K562 (cell line): Measurements from ENCODE around the gene RCC1.

Experiments used
- CTCF ChIP-seq, 3 experiments: IDR thresholded peaks in 2 of 3; conservative IDR thresholded peaks in 1 of 3; 2 replicates each; pipeline ENCODE4 v1.5.1; 2011 to 2012; ENCODE audit warnings: low read length in 3 of 3, mild to moderate bottlenecking in 3 of 3, control low read depth in 2 of 3, improper control_type of control experiment in 1 of 3, inconsistent platforms in 1 of 3, low read depth in 1 of 3, mixed read lengths in 1 of 3, moderate library complexity in 1 of 3; ENCODE audit not compliant: insufficient read depth in 2 of 3
- FOXJ2 ChIP-seq: fragments of 200-800 bp; sonication (Bioruptor generic); IDR thresholded peaks from 2 replicates; pipeline ENCODE4 v1.6.1; 2016; ENCODE audit warnings: missing genetic modification characterization, missing compliant biosample characterization
- GATA2 ChIP-seq: sonication (generic); formaldehyde crosslinking; IDR thresholded peaks from 2 replicates; pipeline ENCODE4 v1.4.0; 2020; ENCODE audit warnings: mild to moderate bottlenecking, missing genetic modification reagents
- L3MBTL2 ChIP-seq: fragments of 450-650 bp; IDR thresholded peaks from 2 replicates; pipeline ENCODE4 v1.6.1; 2016; ENCODE audit warnings: mild to moderate bottlenecking, moderate library complexity
- MAZ ChIP-seq, 2 experiments: fragments of 450-650 bp in 1 of 2; sonication (generic) in 1 of 2; formaldehyde crosslinking; IDR thresholded peaks in 1 of 2; conservative IDR thresholded peaks in 1 of 2; 2 replicates each; pipeline versions ENCODE4 v1.4.0 to v1.5.0; 2020; ENCODE audit warnings: mild to moderate bottlenecking in 1 of 2, missing genetic modification reagents in 1 of 2
- RAD51 ChIP-seq: fragments of 450-650 bp; IDR thresholded peaks from 2 replicates; pipeline ENCODE4 v1.7.1; 2016; ENCODE audit warnings: low read depth, mild to moderate bottlenecking, borderline replicate concordance
- SIX5 ChIP-seq, 2 experiments: IDR thresholded peaks; 2 replicates each; pipeline ENCODE4 v1.6.1; 2011; ENCODE audit warnings: low read length in 2 of 2, borderline replicate concordance in 1 of 2, low read depth in 1 of 2, mild to moderate bottlenecking in 1 of 2, moderate library complexity in 1 of 2; ENCODE audit not compliant: insufficient read depth in 1 of 2
- ZFX ChIP-seq: sonication (generic); formaldehyde crosslinking; IDR thresholded peaks from 2 replicates; pipeline ENCODE4 v1.8.0; 2022; ENCODE audit warnings: mild to moderate bottlenecking, missing genetic modification reagents, moderate library complexity
- ZNF217 ChIP-seq: sonication (generic); formaldehyde crosslinking; IDR thresholded peaks from 2 replicates; pipeline ENCODE4 v1.8.0; 2022; ENCODE audit warnings: mild to moderate bottlenecking, missing genetic modification reagents
- TF ChIP-seq, protein P1 (sequence below): sonication (generic); formaldehyde crosslinking; IDR thresholded peaks from 2 replicates; pipeline ENCODE4 v1.8.0; 2023; ENCODE audit warnings: mild to moderate bottlenecking, missing genetic modification reagents
- TF ChIP-seq, protein P2 (sequence below): fragments of 450-650 bp; conservative IDR thresholded peaks from 2 replicates; pipeline ENCODE4 v1.6.1; 2016; ENCODE audit warnings: missing genetic modification characterization, low read depth, mild to moderate bottlenecking, missing compliant biosample characterization, moderate library complexity
- TF ChIP-seq, protein P3 (sequence below), 2 experiments: fragments of 450-650 bp; formaldehyde crosslinking in 1 of 2; IDR thresholded peaks; 2 replicates each; pipeline versions ENCODE4 v1.4.0 to v1.6.1; 2014 to 2020; ENCODE audit warnings: mild to moderate bottlenecking in 2 of 2, borderline replicate concordance in 1 of 2, low read depth in 1 of 2

DNA sequence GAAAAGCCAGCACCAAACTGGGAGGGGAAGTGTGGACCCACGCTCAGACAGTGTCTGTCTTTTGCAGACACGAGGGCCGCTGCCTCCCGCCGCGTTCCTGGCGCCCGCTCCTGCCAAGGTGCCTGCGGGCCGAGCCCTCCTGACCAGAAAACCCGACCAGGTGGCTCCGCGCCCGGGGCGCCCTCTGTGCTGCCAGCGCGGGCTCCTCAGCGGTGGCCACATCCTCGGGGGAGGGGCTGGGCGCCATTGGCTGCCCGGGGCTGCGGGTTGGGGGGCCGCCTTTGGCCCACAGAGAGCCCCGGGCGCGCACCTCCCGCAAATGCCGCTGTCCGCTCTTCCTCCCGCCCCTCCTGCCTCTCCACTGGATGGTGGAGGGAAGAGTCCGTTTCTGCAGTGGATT, 24.6 kb downstream of the RCC1 start:
- TF ChIP-seq, protein P1, sequence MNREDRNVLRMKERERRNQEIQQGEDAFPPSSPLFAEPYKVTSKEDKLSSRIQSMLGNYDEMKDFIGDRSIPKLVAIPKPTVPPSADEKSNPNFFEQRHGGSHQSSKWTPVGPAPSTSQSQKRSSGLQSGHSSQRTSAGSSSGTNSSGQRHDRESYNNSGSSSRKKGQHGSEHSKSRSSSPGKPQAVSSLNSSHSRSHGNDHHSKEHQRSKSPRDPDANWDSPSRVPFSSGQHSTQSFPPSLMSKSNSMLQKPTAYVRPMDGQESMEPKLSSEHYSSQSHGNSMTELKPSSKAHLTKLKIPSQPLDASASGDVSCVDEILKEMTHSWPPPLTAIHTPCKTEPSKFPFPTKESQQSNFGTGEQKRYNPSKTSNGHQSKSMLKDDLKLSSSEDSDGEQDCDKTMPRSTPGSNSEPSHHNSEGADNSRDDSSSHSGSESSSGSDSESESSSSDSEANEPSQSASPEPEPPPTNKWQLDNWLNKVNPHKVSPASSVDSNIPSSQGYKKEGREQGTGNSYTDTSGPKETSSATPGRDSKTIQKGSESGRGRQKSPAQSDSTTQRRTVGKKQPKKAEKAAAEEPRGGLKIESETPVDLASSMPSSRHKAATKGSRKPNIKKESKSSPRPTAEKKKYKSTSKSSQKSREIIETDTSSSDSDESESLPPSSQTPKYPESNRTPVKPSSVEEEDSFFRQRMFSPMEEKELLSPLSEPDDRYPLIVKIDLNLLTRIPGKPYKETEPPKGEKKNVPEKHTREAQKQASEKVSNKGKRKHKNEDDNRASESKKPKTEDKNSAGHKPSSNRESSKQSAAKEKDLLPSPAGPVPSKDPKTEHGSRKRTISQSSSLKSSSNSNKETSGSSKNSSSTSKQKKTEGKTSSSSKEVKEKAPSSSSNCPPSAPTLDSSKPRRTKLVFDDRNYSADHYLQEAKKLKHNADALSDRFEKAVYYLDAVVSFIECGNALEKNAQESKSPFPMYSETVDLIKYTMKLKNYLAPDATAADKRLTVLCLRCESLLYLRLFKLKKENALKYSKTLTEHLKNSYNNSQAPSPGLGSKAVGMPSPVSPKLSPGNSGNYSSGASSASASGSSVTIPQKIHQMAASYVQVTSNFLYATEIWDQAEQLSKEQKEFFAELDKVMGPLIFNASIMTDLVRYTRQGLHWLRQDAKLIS: no peak
- TF ChIP-seq FOXJ2 (tag): no peak
- TF ChIP-seq CTCF (IDR thresholded peaks at IDR 0.05 in 2 of 3, conservative IDR thresholded peaks at IDR 0.05 in 1 of 3; ENCODE audit: insufficient read depth in 2 of 3, low read depth in 1 of 3, low read length in 3 of 3): no peak
- TF ChIP-seq ZFX (CRISPR knock-in tag): no peak
- no peak for TF ChIP-seq ZNF217 (CRISPR knock-in tag)
- no peak for TF ChIP-seq SIX5 (IDR thresholded peaks at IDR 0.05; ENCODE audit: borderline replicate concordance in 1 of 2, insufficient read depth in 1 of 2, low read depth in 1 of 2, low read length in 2 of 2)
- TF ChIP-seq GATA2 (CRISPR knock-in tag): no peak
- TF ChIP-seq, protein P2, sequence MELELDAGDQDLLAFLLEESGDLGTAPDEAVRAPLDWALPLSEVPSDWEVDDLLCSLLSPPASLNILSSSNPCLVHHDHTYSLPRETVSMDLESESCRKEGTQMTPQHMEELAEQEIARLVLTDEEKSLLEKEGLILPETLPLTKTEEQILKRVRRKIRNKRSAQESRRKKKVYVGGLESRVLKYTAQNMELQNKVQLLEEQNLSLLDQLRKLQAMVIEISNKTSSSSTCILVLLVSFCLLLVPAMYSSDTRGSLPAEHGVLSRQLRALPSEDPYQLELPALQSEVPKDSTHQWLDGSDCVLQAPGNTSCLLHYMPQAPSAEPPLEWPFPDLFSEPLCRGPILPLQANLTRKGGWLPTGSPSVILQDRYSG (tag): no peak
- TF ChIP-seq MAZ (CRISPR knock-in tag; conservative IDR thresholded peaks at IDR 0.05 in 1 of 2, IDR thresholded peaks at IDR 0.05 in 1 of 2): no peak
- no peak for TF ChIP-seq RAD51
- TF ChIP-seq, protein P3, sequence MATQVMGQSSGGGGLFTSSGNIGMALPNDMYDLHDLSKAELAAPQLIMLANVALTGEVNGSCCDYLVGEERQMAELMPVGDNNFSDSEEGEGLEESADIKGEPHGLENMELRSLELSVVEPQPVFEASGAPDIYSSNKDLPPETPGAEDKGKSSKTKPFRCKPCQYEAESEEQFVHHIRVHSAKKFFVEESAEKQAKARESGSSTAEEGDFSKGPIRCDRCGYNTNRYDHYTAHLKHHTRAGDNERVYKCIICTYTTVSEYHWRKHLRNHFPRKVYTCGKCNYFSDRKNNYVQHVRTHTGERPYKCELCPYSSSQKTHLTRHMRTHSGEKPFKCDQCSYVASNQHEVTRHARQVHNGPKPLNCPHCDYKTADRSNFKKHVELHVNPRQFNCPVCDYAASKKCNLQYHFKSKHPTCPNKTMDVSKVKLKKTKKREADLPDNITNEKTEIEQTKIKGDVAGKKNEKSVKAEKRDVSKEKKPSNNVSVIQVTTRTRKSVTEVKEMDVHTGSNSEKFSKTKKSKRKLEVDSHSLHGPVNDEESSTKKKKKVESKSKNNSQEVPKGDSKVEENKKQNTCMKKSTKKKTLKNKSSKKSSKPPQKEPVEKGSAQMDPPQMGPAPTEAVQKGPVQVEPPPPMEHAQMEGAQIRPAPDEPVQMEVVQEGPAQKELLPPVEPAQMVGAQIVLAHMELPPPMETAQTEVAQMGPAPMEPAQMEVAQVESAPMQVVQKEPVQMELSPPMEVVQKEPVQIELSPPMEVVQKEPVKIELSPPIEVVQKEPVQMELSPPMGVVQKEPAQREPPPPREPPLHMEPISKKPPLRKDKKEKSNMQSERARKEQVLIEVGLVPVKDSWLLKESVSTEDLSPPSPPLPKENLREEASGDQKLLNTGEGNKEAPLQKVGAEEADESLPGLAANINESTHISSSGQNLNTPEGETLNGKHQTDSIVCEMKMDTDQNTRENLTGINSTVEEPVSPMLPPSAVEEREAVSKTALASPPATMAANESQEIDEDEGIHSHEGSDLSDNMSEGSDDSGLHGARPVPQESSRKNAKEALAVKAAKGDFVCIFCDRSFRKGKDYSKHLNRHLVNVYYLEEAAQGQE (IDR thresholded peaks at IDR 0.05; ENCODE audit: borderline replicate concordance): no peak
- TF ChIP-seq, protein P3 (CRISPR knock-in tag; IDR thresholded peaks at IDR 0.05; ENCODE audit: low read depth): no peak
- no peak for TF ChIP-seq L3MBTL2
